Activated naive CD8-positive, alpha-beta T cell treated with anti-CD3 and anti-CD28 coated beads, Interleukin-2, amount 50 U/mL, for 24 hours (primary cell): ENCODE measurements around the gene EIF2B2.

Experiments used
- ATAC-seq: fragments of 150-1000 bp; cut with Tn5 transposase; one replicate; pipeline ENCODE4 v1.10.0; 2021
- DNase-seq: peaks from one replicate; pipeline ENCODE4 v3.0.0; 2021
- H3K27ac Mint-ChIP-seq: one replicate; pipeline ENCODE4 v1.8.0; 2021; ENCODE audit warnings: mild to moderate bottlenecking, mixed read lengths
- H3K27me3 Mint-ChIP-seq: one replicate; pipeline ENCODE4 v1.8.0; 2021; ENCODE audit warnings: mixed read lengths
- H3K36me3 Mint-ChIP-seq: one replicate; pipeline ENCODE4 v1.8.0; 2021; ENCODE audit warnings: low read depth, mixed read lengths
- H3K4me1 Mint-ChIP-seq: one replicate; pipeline ENCODE4 v1.8.0; 2021; ENCODE audit warnings: mixed read lengths
- H3K4me3 Mint-ChIP-seq: one replicate; pipeline ENCODE4 v1.8.0; 2021; ENCODE audit warnings: mild to moderate bottlenecking, moderate library complexity, mixed read lengths
- H3K9me3 Mint-ChIP-seq: one replicate; pipeline ENCODE4 v1.8.0; 2021; ENCODE audit warnings: mixed read lengths

EIF2B2 gene

GRCh38 chr14:75053396-75054291, 50.9 kb downstream of the EIF2B2 start:
- H3K27ac Mint-ChIP-seq, result no peak overlapping the region
- H3K27me3 Mint-ChIP-seq, result peaks cover 4% of the 10 kb centered on the region
- H3K4me3 Mint-ChIP-seq, result no peak overlapping the region
- no peak for DNase-seq
- no peak for ATAC-seq
- peaks cover 33% of the 10 kb centered on the region for H3K4me1 Mint-ChIP-seq
- H3K36me3 Mint-ChIP-seq, result peaks cover 50% of the 10 kb centered on the region
- H3K9me3 Mint-ChIP-seq, result no peaks in the 10 kb centered on the region

GRCh38 chr14:75054421-75054820, 51.7 kb downstream of the EIF2B2 start:
- H3K9me3 Mint-ChIP-seq, result no peaks in the 10 kb centered on the region
- H3K27ac Mint-ChIP-seq, result no peak overlapping the region
- peaks cover 31% of the 10 kb centered on the region for H3K4me1 Mint-ChIP-seq
- peaks cover 47% of the 10 kb centered on the region for H3K36me3 Mint-ChIP-seq
- H3K4me3 Mint-ChIP-seq, result no peak overlapping the region
- DNase-seq, result no peak
- ATAC-seq, result no peak
- peaks cover 4% of the 10 kb centered on the region for H3K27me3 Mint-ChIP-seq

- H3K9me3 Mint-ChIP-seq, result no peaks in the 10 kb centered on the region
- H3K4me3 Mint-ChIP-seq, result no peak overlapping the region
- peaks cover 27% of the 10 kb centered on the region for H3K4me1 Mint-ChIP-seq
- DNase-seq (no peak), ATAC-seq (no peak)
- H3K27ac Mint-ChIP-seq, result no peak overlapping the region
- H3K36me3 Mint-ChIP-seq, result peaks cover 46% of the 10 kb centered on the region
- H3K27me3 Mint-ChIP-seq, result no peaks in the 10 kb centered on the region
These were observed 56.9 kb downstream of the EIF2B2 start for GRCh38 chr14:75059642-75060041.

- DNase-seq (no peak), ATAC-seq (no peak)
- peaks cover 29% of the 10 kb centered on the region for H3K4me1 Mint-ChIP-seq
- no peaks in the 10 kb centered on the region for H3K27me3 Mint-ChIP-seq
- H3K9me3 Mint-ChIP-seq, result no peaks in the 10 kb centered on the region
- no peak overlapping the region for H3K4me3 Mint-ChIP-seq
- H3K36me3 Mint-ChIP-seq, result peaks cover 42% of the 10 kb centered on the region
- no peak overlapping the region for H3K27ac Mint-ChIP-seq
These were observed 57.7 kb downstream of the EIF2B2 start for GRCh38 chr14:75060420-75060819.
